ENCODE measurements around the gene CYP24A1.

- TF ChIP-seq, protein P1, sequence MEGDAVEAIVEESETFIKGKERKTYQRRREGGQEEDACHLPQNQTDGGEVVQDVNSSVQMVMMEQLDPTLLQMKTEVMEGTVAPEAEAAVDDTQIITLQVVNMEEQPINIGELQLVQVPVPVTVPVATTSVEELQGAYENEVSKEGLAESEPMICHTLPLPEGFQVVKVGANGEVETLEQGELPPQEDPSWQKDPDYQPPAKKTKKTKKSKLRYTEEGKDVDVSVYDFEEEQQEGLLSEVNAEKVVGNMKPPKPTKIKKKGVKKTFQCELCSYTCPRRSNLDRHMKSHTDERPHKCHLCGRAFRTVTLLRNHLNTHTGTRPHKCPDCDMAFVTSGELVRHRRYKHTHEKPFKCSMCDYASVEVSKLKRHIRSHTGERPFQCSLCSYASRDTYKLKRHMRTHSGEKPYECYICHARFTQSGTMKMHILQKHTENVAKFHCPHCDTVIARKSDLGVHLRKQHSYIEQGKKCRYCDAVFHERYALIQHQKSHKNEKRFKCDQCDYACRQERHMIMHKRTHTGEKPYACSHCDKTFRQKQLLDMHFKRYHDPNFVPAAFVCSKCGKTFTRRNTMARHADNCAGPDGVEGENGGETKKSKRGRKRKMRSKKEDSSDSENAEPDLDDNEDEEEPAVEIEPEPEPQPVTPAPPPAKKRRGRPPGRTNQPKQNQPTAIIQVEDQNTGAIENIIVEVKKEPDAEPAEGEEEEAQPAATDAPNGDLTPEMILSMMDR (IDR thresholded peaks at IDR 0.05; ENCODE audit: borderline replicate concordance, extremely low read depth, low read length, poor library complexity, severe bottlenecking) = no peak
- TF ChIP-seq EZH2 (IDR thresholded peaks at IDR 0.05; ENCODE audit: borderline replicate concordance, low read depth, low read length, severe bottlenecking) = no peak
Measured at GRCh38 chr20:54126806-54127655, 46.8 kb downstream of the CYP24A1 start.
